HL-60 (cell line): ENCODE results near the gene IQCK.

Experiments used
- DNase-seq, 2 experiments: peaks; one replicate each; pipeline ENCODE4 v3.0.0-alpha.2; 2010 to 2020; ENCODE audit warnings: low read depth in 1 of 2, low spot score in 1 of 2
- H3K27ac ChIP-seq: fragments of 250-450 bp; sonication (Bioruptor Pico); replicated peaks from 2 replicates; pipeline ENCODE4 v1.5.1; 2020; ENCODE audit warnings: mild to moderate bottlenecking, moderate library complexity
- H3K27me3 ChIP-seq: fragments of 250-450 bp; sonication (Bioruptor Pico); 2 replicates; pipeline ENCODE4 v1.5.1; 2021; ENCODE audit warnings: mild to moderate bottlenecking, moderate library complexity; ENCODE audit not compliant: insufficient read depth, poor library complexity, severe bottlenecking
- H3K4me3 ChIP-seq: replicated peaks from 2 replicates; pipeline ENCODE4 v1.5.1; 2011; ENCODE audit warnings: mild to moderate bottlenecking, control low read depth, low read length; ENCODE audit not compliant: insufficient read depth
- CTCF ChIP-seq: IDR thresholded peaks from one replicate; pipeline ENCODE4 v1.5.1; 2011; ENCODE audit warnings: low read length, control low read depth, inconsistent platforms; ENCODE audit not compliant: insufficient read depth
- GABPA ChIP-seq: IDR thresholded peaks from 2 replicates; pipeline ENCODE4 v1.6.1; 2012; ENCODE audit warnings: low read depth
- POLR2AphosphoS5 ChIP-seq: IDR thresholded peaks from 2 replicates; pipeline ENCODE4 v1.6.1; 2012; ENCODE audit warnings: low read depth
- REST ChIP-seq: IDR thresholded peaks from 2 replicates; pipeline ENCODE4 v1.6.1; 2012; ENCODE audit warnings: low read depth; ENCODE audit not compliant: insufficient replicate concordance
- SPI1 ChIP-seq: IDR thresholded peaks from 2 replicates; pipeline ENCODE4 v1.6.1; 2012; ENCODE audit warnings: low read depth, mild to moderate bottlenecking, borderline replicate concordance

Gene IQCK

GRCh38 chr16:19810817-19811731 is 93.0 kb downstream of the IQCK start:
- no peak for TF ChIP-seq POLR2AphosphoS5
- no peak for TF ChIP-seq GABPA
- TF ChIP-seq SPI1 = no peak
- no peak for TF ChIP-seq REST
- TF ChIP-seq CTCF = no peak
- Histone ChIP-seq H3K27me3 (no peaks in the 10 kb centered on the region), H3K27ac (no peak overlapping the region), H3K4me3 (no peak overlapping the region)
- DNase-seq = no peak

- H3K4me3 ChIP-seq = no peak overlapping the region
- no peak for DNase-seq
- TF ChIP-seq SPI1 (no peak), POLR2AphosphoS5 (no peak), CTCF (no peak), GABPA (no peak), REST (no peak)
- no peak overlapping the region for H3K27ac ChIP-seq
- no peaks in the 10 kb centered on the region for H3K27me3 ChIP-seq
These were observed 94.9 kb downstream of the IQCK start for GRCh38 chr16:19812986-19813385.

GRCh38 chr16:19815418-19815817 is 97.3 kb downstream of the IQCK start:
- H3K27ac ChIP-seq = no peak overlapping the region
- no peak for TF ChIP-seq CTCF

GRCh38 chr16:19817122-19817521 is 99.1 kb downstream of the IQCK start:
- Histone ChIP-seq H3K27me3 (no peaks in the 10 kb centered on the region), H3K27ac (no peak overlapping the region), H3K4me3 (no peak overlapping the region)
- TF ChIP-seq REST (no peak), GABPA (no peak), SPI1 (no peak), POLR2AphosphoS5 (no peak), CTCF (no peak)
- DNase-seq = no peak

More at GRCh38 chr16:19815418-19815817, 97.3 kb downstream of the IQCK start:
- no peak overlapping the region for H3K4me3 ChIP-seq
- no peak for DNase-seq
- H3K27me3 ChIP-seq = no peaks in the 10 kb centered on the region
